ENCODE measurements around the gene LMO4. TPM values are rescaled to one million over a fixed set of nuclear protein-coding genes. Genes with fewer than 3 reads are reported as not detected.

The LMO4 gene
- total and polyA plus RNA-seq, 4 donors = 16.8 to 23.2 (median 17.8) TPM

DNA sequence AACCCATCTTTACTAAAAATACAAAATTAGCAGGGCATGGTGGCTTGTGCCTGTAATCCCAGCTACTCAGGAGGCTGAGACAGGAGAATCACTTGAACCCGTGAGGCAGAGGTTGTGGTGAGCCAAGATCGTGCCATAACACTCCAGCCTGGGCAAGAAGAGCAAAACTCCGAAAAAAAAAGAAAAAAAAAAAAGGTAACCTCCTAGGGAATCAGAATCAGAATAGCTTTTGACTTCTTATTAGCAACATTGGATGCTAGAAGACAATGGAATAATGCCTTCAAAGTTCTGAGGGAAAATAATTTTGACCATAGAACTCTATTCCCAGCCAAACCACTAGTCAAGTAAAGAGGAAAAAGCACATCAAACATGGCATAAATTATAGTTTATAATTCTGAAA lies 60.9 kb downstream of the LMO4 start:
- no peak for DNase-seq (ENCODE audit: low spot score)
- Histone ChIP-seq H3K27ac (ENCODE audit: low read depth in 1 of 2, low read length in 2 of 2) (no peak overlapping the region), H3K36me3 (ENCODE audit: control insufficient read depth in 4 of 4, insufficient read depth in 3 of 4, low read depth in 1 of 4, low read length in 3 of 4) (no peaks in the 10 kb centered on the region), H3K9ac (ENCODE audit: low read depth in 1 of 2, low read length in 2 of 2) (no peak overlapping the region), H3K4me1 (ENCODE audit: control insufficient read depth in 4 of 4, insufficient read depth in 4 of 4, low read length in 3 of 4) (no peaks in the 10 kb centered on the region), H3K9me3 (ENCODE audit: control insufficient read depth in 4 of 4, low read length in 3 of 4) (no peaks in the 10 kb centered on the region), H3K27me3 (ENCODE audit: control insufficient read depth in 4 of 4, insufficient read depth in 4 of 4, low read length in 3 of 4) (no peaks in the 10 kb centered on the region), H3K4me3 (ENCODE audit: low read depth in 1 of 3, low read length in 3 of 3) (no peak overlapping the region)
- TF ChIP-seq SP1 (IDR thresholded peaks at IDR 0.05) (no peak), YY1 (IDR thresholded peaks at IDR 0.05) (no peak), RAD21 (IDR thresholded peaks at IDR 0.05) (no peak), FOXA2 (IDR thresholded peaks at IDR 0.05) (no peak), RXRA (IDR thresholded peaks at IDR 0.05) (no peak), EGR1 (IDR thresholded peaks at IDR 0.05; ENCODE audit: low read depth in 2 of 2) (no peak), TAF1 (conservative IDR thresholded peaks at IDR 0.05) (no peak), HNF4A (conservative IDR thresholded peaks at IDR 0.05) (no peak), GABPA (IDR thresholded peaks at IDR 0.05 in 1 of 2, conservative IDR thresholded peaks at IDR 0.05 in 1 of 2) (no peak)
- TF ChIP-seq, protein P1, sequence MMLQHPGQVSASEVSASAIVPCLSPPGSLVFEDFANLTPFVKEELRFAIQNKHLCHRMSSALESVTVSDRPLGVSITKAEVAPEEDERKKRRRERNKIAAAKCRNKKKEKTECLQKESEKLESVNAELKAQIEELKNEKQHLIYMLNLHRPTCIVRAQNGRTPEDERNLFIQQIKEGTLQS (IDR thresholded peaks at IDR 0.05) = no peak
- TF ChIP-seq, protein P2, sequence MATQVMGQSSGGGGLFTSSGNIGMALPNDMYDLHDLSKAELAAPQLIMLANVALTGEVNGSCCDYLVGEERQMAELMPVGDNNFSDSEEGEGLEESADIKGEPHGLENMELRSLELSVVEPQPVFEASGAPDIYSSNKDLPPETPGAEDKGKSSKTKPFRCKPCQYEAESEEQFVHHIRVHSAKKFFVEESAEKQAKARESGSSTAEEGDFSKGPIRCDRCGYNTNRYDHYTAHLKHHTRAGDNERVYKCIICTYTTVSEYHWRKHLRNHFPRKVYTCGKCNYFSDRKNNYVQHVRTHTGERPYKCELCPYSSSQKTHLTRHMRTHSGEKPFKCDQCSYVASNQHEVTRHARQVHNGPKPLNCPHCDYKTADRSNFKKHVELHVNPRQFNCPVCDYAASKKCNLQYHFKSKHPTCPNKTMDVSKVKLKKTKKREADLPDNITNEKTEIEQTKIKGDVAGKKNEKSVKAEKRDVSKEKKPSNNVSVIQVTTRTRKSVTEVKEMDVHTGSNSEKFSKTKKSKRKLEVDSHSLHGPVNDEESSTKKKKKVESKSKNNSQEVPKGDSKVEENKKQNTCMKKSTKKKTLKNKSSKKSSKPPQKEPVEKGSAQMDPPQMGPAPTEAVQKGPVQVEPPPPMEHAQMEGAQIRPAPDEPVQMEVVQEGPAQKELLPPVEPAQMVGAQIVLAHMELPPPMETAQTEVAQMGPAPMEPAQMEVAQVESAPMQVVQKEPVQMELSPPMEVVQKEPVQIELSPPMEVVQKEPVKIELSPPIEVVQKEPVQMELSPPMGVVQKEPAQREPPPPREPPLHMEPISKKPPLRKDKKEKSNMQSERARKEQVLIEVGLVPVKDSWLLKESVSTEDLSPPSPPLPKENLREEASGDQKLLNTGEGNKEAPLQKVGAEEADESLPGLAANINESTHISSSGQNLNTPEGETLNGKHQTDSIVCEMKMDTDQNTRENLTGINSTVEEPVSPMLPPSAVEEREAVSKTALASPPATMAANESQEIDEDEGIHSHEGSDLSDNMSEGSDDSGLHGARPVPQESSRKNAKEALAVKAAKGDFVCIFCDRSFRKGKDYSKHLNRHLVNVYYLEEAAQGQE (IDR thresholded peaks at IDR 0.05) = no peak
- TF ChIP-seq, protein P3, sequence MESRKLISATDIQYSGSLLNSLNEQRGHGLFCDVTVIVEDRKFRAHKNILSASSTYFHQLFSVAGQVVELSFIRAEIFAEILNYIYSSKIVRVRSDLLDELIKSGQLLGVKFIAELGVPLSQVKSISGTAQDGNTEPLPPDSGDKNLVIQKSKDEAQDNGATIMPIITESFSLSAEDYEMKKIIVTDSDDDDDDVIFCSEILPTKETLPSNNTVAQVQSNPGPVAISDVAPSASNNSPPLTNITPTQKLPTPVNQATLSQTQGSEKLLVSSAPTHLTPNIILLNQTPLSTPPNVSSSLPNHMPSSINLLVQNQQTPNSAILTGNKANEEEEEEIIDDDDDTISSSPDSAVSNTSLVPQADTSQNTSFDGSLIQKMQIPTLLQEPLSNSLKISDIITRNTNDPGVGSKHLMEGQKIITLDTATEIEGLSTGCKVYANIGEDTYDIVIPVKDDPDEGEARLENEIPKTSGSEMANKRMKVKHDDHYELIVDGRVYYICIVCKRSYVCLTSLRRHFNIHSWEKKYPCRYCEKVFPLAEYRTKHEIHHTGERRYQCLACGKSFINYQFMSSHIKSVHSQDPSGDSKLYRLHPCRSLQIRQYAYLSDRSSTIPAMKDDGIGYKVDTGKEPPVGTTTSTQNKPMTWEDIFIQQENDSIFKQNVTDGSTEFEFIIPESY (IDR thresholded peaks at IDR 0.05) = no peak
- TF ChIP-seq, protein P4, sequence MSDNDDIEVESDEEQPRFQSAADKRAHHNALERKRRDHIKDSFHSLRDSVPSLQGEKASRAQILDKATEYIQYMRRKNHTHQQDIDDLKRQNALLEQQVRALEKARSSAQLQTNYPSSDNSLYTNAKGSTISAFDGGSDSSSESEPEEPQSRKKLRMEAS (IDR thresholded peaks at IDR 0.05) = no peak
- TF ChIP-seq, protein P5, sequence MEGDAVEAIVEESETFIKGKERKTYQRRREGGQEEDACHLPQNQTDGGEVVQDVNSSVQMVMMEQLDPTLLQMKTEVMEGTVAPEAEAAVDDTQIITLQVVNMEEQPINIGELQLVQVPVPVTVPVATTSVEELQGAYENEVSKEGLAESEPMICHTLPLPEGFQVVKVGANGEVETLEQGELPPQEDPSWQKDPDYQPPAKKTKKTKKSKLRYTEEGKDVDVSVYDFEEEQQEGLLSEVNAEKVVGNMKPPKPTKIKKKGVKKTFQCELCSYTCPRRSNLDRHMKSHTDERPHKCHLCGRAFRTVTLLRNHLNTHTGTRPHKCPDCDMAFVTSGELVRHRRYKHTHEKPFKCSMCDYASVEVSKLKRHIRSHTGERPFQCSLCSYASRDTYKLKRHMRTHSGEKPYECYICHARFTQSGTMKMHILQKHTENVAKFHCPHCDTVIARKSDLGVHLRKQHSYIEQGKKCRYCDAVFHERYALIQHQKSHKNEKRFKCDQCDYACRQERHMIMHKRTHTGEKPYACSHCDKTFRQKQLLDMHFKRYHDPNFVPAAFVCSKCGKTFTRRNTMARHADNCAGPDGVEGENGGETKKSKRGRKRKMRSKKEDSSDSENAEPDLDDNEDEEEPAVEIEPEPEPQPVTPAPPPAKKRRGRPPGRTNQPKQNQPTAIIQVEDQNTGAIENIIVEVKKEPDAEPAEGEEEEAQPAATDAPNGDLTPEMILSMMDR (IDR thresholded peaks at IDR 0.05; ENCODE audit: low read depth, low read length, missing input control) = no peak
- WGBS = 79% methylated on average over 3 of the region's 3 CpGs
